ENCODE data around the gene GPD1L. TPM values are rescaled to one million over a fixed set of nuclear protein-coding genes. Genes with fewer than 3 reads are reported as not detected.

The GPD1L gene
- total and polyA plus RNA-seq, 2 of the 4 experiments (the other 2 are of a cell fraction), result 3.9 to 7.9 TPM

DNA sequence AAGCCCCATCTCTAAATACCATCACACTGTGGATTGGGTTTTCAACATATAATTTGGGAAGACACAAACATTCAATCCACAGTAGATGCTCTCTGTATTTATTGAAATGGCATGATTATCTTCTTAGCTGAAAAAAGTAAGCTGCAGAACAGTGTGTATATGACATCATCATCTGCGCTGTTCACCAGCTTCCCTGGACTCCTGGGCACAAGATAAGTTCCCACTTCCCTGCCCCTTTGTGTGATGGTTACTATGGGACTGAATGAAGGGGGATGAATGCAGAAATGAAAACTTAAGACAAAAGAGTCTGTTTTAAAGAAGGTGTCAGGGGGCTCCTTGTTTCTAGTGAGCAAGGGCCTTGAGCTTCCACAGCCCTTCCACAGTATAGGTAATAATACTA, 20.0 kb upstream of the GPD1L start:
- Histone ChIP-seq H3K36me3 (ENCODE audit: control insufficient read depth, insufficient read depth, low read length) (no peaks in the 10 kb centered on the region), H3K56ac (ENCODE audit: extremely low read depth, insufficient read depth, low read length) (no peak overlapping the region), H2AFZ (replicated peaks; ENCODE audit: low read length, poor library complexity) (no peak overlapping the region), H3K9me1 (ENCODE audit: insufficient read depth, low read length) (no peaks in the 10 kb centered on the region), H3K18ac (ENCODE audit: low read depth, low read length) (no peak overlapping the region), H3K27me3 (ENCODE audit: control insufficient read depth, insufficient read depth, low read length) (no peaks in the 10 kb centered on the region; the same call in 1 of the 2 replicates), H2BK20ac (ENCODE audit: low read depth, low read length) (no peak overlapping the region), H2BK120ac (ENCODE audit: low read depth, low read length) (no peak overlapping the region), H3K9ac (ENCODE audit: low read depth, low read length) (no peak overlapping the region), H3K27ac (ENCODE audit: insufficient read depth, low read length) (no peak overlapping the region), H2AK5ac (ENCODE audit: low read depth, low read length) (no peak overlapping the region), H3K79me1 (ENCODE audit: low read depth in 1 of 2, low read length in 2 of 2) (no peaks in the 10 kb centered on the region), H3K4me3 (ENCODE audit: insufficient read depth, low read depth, low read length) (no peak overlapping the region), H4K91ac (ENCODE audit: insufficient read depth, low read depth, low read length) (no peak overlapping the region), H2AK9ac (replicated peaks; ENCODE audit: low read depth, low read length, poor library complexity) (no peak overlapping the region), H4K8ac (ENCODE audit: low read depth in 2 of 2, low read length in 2 of 2) (no peak overlapping the region), H3K23ac (ENCODE audit: low read depth, low read length) (no peak overlapping the region), H3K14ac (replicated peaks; ENCODE audit: low read depth, low read length) (no peak overlapping the region), H2BK15ac (ENCODE audit: low read depth, low read length) (no peak overlapping the region), H3K4me2 (ENCODE audit: low read depth, low read length) (no peak overlapping the region), H4K5ac (ENCODE audit: low read depth, low read length) (no peak overlapping the region), H4K20me1 (ENCODE audit: insufficient read depth, low read length) (no peaks in the 10 kb centered on the region), H2BK5ac (ENCODE audit: low read depth, low read length, poor library complexity, severe bottlenecking) (no peak overlapping the region), H3K4ac (ENCODE audit: low read depth, low read length) (no peak overlapping the region), H3K4me1 (ENCODE audit: control insufficient read depth, insufficient read depth, low read length) (no peaks in the 10 kb centered on the region; the same call in 1 of the 2 replicates), H3K9me3 (ENCODE audit: control insufficient read depth, insufficient read depth, low read length) (peaks cover 2% of the 10 kb centered on the region; the same call in 1 of the 2 replicates)
- in situ Hi-C loops (cut with MboI; ENCODE audit: low sequenced_read_pairs), result no loop called here
- CTCF ChIA-PET, result no interaction called here
- no TSS peak for BruUV-seq (replicated peaks)
- dilution Hi-C loops (cut with HindIII; ENCODE audit: low sequenced_read_pairs, unreplicated experiment), result no loop called here
- no peak for DNase-seq
- no peak for ATAC-seq (ENCODE audit: low read depth)
- WGBS, 2 experiments (ENCODE audit: extremely low coverage in 2 of 2, insufficient read length in 1 of 2), result no CpG with 5 or more reads among the region's 1 CpG
- POLR2A ChIA-PET (ENCODE audit: unreplicated experiment), result no interaction called here
- intact Hi-C loops (cut with micrococcal nuclease), result no loop called here
- no peak for TF ChIP-seq MAZ (IDR thresholded peaks at IDR 0.05; ENCODE audit: borderline replicate concordance, low read depth, low read length)
- TF ChIP-seq CHD1 (IDR thresholded peaks at IDR 0.05; ENCODE audit: low read depth, low read length), result no peak
- TF ChIP-seq CTCF (conservative IDR thresholded peaks at IDR 0.05; ENCODE audit: low read depth, low read length), result no peak
